Measurements from ENCODE around the gene C7orf33.
A peak's percentile ranks its signal among the peaks of the same experiment; 100 is the strongest.
"Not testable (repeated sequence)": the region's sequence is repeated elsewhere in the genome, so short reads cannot be mapped to it uniquely, and the experiment has no call there.

C7orf33 gene

DNA sequence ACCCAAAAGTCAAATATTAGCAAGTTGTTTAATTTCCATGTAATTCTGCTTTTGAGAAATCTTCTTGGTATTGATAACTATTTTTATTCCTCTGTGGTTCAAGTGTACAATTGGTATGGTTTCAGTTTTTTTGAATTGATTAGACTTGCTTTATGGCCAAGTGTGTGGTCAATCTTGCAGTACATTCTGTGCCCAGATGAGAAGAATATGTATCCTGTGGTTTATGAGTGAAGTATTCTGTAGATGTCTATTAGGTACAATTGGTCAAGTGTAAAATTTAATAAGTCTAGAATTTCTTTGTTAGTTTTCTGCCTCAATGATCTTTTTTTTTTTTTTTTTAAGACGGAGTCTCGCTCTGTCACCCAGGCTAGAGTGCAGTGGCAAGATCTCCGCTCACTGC is 36.6 kb upstream of the C7orf33 start:
- TF ChIP-seq, protein P1, sequence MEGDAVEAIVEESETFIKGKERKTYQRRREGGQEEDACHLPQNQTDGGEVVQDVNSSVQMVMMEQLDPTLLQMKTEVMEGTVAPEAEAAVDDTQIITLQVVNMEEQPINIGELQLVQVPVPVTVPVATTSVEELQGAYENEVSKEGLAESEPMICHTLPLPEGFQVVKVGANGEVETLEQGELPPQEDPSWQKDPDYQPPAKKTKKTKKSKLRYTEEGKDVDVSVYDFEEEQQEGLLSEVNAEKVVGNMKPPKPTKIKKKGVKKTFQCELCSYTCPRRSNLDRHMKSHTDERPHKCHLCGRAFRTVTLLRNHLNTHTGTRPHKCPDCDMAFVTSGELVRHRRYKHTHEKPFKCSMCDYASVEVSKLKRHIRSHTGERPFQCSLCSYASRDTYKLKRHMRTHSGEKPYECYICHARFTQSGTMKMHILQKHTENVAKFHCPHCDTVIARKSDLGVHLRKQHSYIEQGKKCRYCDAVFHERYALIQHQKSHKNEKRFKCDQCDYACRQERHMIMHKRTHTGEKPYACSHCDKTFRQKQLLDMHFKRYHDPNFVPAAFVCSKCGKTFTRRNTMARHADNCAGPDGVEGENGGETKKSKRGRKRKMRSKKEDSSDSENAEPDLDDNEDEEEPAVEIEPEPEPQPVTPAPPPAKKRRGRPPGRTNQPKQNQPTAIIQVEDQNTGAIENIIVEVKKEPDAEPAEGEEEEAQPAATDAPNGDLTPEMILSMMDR (IDR thresholded peaks at IDR 0.05): no peak
- no peak overlapping the region for H3K4me3 ChIP-seq
- no peak overlapping the region for H3K27ac ChIP-seq
- no peak for DNase-seq (ENCODE audit: low spot score)

DNA sequence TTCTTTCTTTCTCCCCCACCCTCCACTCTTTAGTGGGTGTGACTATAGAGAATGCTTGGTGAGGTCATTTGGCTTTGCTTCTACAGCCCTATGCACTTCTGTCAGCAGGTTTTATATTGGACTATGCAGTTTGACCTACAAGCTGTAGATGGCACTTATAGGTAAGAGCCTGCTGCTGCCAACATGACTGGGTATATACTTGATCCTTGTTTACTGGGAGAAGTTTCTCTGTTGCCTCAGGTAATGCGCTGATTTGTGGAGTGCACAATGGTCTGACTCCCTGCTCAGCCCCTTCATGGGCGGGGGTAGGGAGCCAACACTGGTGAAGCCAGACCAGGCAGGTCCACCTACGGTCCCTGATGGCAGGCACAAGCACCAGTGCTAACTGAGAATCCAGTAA is 33.7 kb upstream of the C7orf33 start:
- no peak for DNase-seq (ENCODE audit: low spot score)

DNA sequence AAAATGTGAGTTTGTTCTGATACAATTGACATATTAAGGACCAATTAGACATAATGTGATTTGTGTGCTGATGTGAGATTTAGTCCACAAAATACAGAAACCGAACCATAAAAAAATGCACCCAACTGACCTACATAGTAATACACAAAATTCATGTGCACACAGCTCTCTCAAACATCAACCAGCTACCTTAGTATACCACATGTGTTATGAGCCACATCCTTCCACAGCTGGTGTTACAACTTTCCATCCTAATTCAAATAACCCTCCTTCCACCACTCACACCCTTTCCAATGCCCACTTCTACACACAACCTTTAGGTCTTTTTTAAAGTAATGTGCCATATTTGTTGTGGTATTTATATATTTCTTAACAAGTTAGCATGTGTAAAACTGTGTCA is 31.7 kb upstream of the C7orf33 start:
- TF ChIP-seq, protein P1 (IDR thresholded peaks at IDR 0.05): no peak
- Histone ChIP-seq H3K4me3 (no peak overlapping the region), H3K27ac (no peak overlapping the region)
- DNase-seq (ENCODE audit: low spot score): no peak

More for the DNA sequence above, 33.7 kb upstream of the C7orf33 start:
- TF ChIP-seq, protein P1 (IDR thresholded peaks at IDR 0.05): no peak
- H3K27ac ChIP-seq: no peak overlapping the region
- no peak overlapping the region for H3K4me3 ChIP-seq

DNA sequence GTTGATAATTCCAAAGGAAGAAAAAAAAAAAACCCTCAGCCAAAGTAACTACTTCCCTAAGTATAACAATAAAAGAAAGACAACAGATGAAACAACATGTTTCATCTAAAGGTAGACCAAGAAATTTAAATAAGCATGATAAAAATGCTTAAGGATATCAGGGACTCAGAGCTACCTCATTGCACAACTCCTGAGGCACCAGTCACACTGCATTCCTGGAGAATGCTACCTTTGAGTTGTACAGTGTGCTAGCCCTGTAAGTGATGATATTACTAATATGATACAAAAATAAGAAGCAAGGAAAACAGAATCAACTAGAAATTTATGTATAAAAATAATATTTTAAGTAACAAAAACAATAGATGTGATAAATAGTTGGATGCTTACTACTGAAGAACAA is 29.5 kb upstream of the C7orf33 start:
- TF ChIP-seq, protein P1 (IDR thresholded peaks at IDR 0.05): no peak
- no peak overlapping the region for H3K27ac ChIP-seq
- no peak for DNase-seq (ENCODE audit: low spot score)

DNA sequence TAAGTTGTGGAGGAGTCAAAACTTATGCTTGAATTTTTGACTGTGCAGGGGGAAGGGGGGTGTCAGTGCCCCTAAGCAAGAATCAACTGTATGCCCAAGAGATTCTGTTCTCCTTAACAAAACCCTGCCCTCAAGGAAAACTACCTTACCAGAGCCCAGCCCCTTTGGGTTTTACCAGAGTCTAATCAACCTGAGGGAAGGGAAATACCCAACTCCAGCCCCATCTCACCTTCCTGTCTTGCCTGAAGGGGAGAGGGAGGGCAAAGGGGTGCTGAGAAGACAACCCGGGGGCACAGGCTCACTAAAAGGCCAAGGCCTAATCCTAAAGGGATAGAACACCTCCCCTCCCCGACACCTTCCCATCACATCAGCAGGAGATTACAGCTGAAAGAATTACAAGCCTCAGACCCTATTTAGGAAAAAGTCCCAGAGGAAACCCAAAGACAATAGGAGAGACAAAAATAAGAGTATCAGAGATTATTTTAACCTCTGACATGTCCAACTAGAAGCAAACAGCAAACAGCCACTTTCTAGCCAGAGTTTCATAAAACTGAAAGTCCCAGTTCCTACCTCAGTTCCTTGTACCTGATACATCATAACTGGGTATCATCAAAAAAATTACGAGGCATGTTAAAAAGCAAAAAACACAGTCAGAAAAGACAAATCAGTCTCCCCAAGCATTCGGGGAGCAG is 26.8 kb upstream of the C7orf33 start:
- Histone ChIP-seq H3K27ac (peak overlapping the region in 1 of 2 donors; percentile 31), H3K4me3 (no peak overlapping the region)
- TF ChIP-seq, protein P1 (IDR thresholded peaks at IDR 0.05): no peak
- DNase-seq (ENCODE audit: low spot score): no peak

More for the DNA sequence above, 29.5 kb upstream of the C7orf33 start:
- no peak overlapping the region for H3K4me3 ChIP-seq

DNA sequence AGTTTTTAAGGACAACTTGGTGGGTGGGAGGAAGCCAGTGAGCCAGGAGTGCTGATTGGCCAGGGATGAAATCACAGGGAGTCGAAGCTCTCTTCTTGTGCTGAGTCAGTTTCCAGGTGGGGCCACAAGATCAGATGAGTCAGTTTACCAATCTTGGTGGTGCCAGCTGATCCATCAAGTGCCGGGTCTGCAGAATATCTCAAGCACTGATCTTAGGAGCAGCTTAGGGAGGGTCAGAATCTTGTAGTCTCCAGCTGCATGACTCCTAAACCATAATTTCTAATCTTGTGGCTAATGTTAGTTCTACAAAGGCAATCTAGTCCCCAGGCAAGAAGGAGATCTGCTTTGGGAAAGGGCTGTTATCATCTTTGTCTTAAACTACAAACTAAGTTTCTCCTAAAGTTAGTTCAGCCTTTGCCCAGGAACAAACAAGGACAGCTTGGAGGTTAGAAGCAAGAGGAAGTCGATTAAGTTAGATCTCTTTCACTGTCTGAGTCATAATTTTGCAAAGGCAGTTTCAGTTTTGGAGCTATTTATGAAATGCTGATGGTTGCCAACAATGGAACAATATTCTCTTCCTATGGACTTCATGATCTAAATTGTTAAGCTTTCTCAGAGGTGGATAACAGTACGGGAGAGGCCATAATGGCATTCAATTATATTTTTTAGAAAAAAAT is 26.2 kb upstream of the C7orf33 start:
- not testable (repeated sequence) for H3K4me3 ChIP-seq; DNase-seq (ENCODE audit: low spot score)
- peak overlapping the region in 1 of 2 donors; percentile 31 for H3K27ac ChIP-seq

DNA sequence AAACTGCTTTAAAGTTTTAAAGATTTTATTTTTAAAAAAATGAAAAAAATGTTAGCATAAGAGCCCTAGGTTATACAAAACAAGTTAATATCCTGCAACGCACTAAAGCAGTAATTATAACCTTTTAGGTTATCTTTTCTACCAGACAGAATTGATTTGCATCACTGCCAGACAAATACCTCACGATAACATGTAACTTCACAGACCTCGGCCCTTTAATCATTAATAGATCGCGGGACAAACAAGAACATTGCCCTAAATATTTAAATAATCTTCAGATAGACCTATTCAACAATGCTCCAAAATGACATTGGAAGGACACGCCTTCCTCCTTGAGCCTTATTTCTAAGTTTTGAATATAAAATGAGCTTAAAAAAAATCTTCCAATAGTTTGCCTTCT is 23.8 kb upstream of the C7orf33 start:
- Histone ChIP-seq H3K27ac (no peak overlapping the region), H3K4me3 (no peak overlapping the region)
- TF ChIP-seq, protein P1 (IDR thresholded peaks at IDR 0.05): no peak
- DNase-seq (ENCODE audit: low spot score): no peak
